Measurements from ENCODE around the gene UACA. TPM values are rescaled to one million over a fixed set of nuclear protein-coding genes. Genes with fewer than 3 reads are reported as not detected.

UACA gene
- total RNA-seq, 1 experiment from 2014 or later: 38.0 TPM

GRCh38 chr15:70698426-70698825, 64.9 kb downstream of the UACA start:
- Histone ChIP-seq H3K56ac (ENCODE audit: insufficient read length, low read depth, low read length) (no peak overlapping the region), H3K4me1 (ENCODE audit: insufficient read depth, low read length) (no peaks in the 10 kb centered on the region; the same call in 1 of the 2 replicates), H3K23ac (ENCODE audit: insufficient read length, low read depth, low read length) (no peak overlapping the region), H3K23me2 (ENCODE audit: insufficient read length, low read depth, low read length, poor library complexity, severe bottlenecking) (no peaks in the 10 kb centered on the region), H3K4me2 (ENCODE audit: insufficient read depth, insufficient read length, low read length) (no peak overlapping the region), H3K14ac (ENCODE audit: insufficient read depth, low read length) (no peak overlapping the region), H2BK5ac (ENCODE audit: insufficient read length, low read length) (no peak overlapping the region), H2BK20ac (ENCODE audit: low read depth, low read length, poor library complexity, severe bottlenecking) (no peak overlapping the region), H3T11ph (ENCODE audit: low read length) (no peak overlapping the region), H2AFZ (ENCODE audit: low read length) (no peak overlapping the region), H3K9me3 (ENCODE audit: control insufficient read depth, low read depth, low read length) (no peaks in the 10 kb centered on the region), H3K9ac (ENCODE audit: extremely low read depth, insufficient read length, low read length) (no peak overlapping the region), H3K27me3 (ENCODE audit: insufficient read depth, low read length) (no peaks in the 10 kb centered on the region), H3K79me1 (ENCODE audit: insufficient read depth, low read depth, low read length, poor library complexity, severe bottlenecking) (no peaks in the 10 kb centered on the region), H3K27ac (ENCODE audit: insufficient read length, low read depth, low read length) (no peak overlapping the region), H4K5ac (ENCODE audit: insufficient read length, low read depth, low read length) (no peak overlapping the region), H2BK120ac (ENCODE audit: low read depth, low read length, poor library complexity, severe bottlenecking) (no peak overlapping the region), H2AK5ac (ENCODE audit: insufficient read length, low read length) (no peak overlapping the region), H4K8ac (replicated peaks; ENCODE audit: insufficient read length, low read depth, low read length) (no peak overlapping the region), H3K18ac (ENCODE audit: insufficient read length, low read depth, low read length) (no peak overlapping the region), H4K20me1 (ENCODE audit: control insufficient read depth, insufficient read depth, insufficient read length) (no peaks in the 10 kb centered on the region), H3K4ac (ENCODE audit: low read depth, low read length) (no peak overlapping the region), H4K91ac (ENCODE audit: insufficient read length, low read depth, low read length) (no peak overlapping the region), H2BK12ac (ENCODE audit: insufficient read length, low read depth, low read length) (no peak overlapping the region), H3K79me2 (ENCODE audit: insufficient read depth, low read length) (no peaks in the 10 kb centered on the region), H2BK15ac (ENCODE audit: low read depth, low read length) (no peak overlapping the region)
- Mint-ChIP-seq H3K4me1 (peaks cover 40 to 41% of the 10 kb centered on the region in 2 experiments), H3K9me3 (no peaks in the 10 kb centered on the region), H3K36me3 (ENCODE audit: insufficient read depth in 1 of 3, low read depth in 3 of 3) (peaks cover 0 to 2% (median 0%) of the 10 kb centered on the region in 3 experiments; a peak in 1 of 7 replicates), H3K27ac (peak overlapping the region in 1 of 3 experiments; percentile 61; a peak in 1 of 7 replicates), H3K27me3 (ENCODE audit: low read depth) (no peaks in the 10 kb centered on the region), H3K4me3 (no peak overlapping the region)
- TF ChIP-seq CTCF (conservative IDR thresholded peaks at IDR 0.05): no peak
- no peak for DNase-seq

Data from H9 (cell line).